ENCODE data around the gene FHIP2A. TPM values are rescaled to one million over a fixed set of nuclear protein-coding genes. Genes with fewer than 3 reads are reported as not detected.
A peak's percentile ranks its signal among the peaks of the same experiment; 100 is the strongest.

The FHIP2A gene
- total RNA-seq (2021; ENCODE audit: unreplicated experiment), result 20.7 TPM
- polyA plus RNA-seq (2012), result 4.4 and 5.1 TPM in 2 replicates
- percentile 78 among the genes with signal in this experiment for Bru-seq, nascent RNA
- BruChase-seq, experiment 1, labeled RNA remaining after a 6-hour chase, result percentile 67 among the genes with signal in this experiment
- percentile 78 among the genes with signal in this experiment for BruChase-seq, experiment 2, labeled RNA remaining after a 2-hour chase
- long read RNA-seq, full-length matches to known transcripts, result 21 of 32 reads
- long read RNA-seq, partial matches to known transcripts, result 3 of 32 reads
- long read RNA-seq, other reads (novel, unspliced or antisense), result 8 of 32 reads

DNA sequence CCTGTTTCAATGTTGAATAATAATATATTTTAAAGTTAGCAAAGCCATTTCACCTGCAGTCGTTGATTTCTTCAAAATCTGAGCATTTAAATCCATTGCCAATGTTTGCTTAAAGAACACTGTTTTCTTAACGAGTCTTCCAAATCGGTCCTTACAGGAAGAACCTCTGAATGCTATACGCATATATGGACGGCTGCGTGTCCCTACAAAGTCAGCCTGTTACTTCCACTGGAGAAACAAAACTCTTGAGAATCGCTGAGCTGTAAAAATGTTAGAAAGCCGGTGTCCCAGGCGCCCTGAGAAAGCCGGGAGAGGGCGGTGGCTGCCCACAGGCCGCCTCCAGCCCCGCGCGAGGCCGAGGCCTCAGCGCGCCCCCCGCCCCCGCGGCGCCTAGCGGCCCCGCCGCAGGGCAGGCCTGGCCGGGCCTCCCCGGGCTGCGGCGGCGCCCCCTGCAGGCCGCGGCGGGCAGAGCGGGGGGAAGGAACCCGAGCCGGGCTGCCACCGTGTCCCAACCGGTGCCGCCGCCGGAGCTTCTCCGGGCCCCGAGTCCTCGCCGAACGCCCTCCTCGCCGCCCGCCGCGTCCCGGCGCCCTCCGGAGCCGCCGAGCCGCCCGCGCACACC, at the start of gene FHIP2A:
FHIP2A (plus strand) TSS at position 488 of the 622 bp plus-strand sequence. CDS start 299 bp downstream, outside the sequence.
- H3K9me2 ChIP-seq (ENCODE audit: insufficient read depth), result no peaks in the 10 kb centered on the region
- peak within 1 kb of the TSS; percentile 86 for H3K27ac ChIP-seq (ENCODE audit: low read depth, low read length)
- no peaks in the 10 kb centered on the region for H3K9me3 ChIP-seq (ENCODE audit: control insufficient read depth in 1 of 2, insufficient read depth in 1 of 2, low read depth in 1 of 2, low read length in 2 of 2)
- peak within 1 kb of the TSS; percentile 91 for H2AFZ ChIP-seq (ENCODE audit: low read depth, low read length, poor library complexity, severe bottlenecking)
- POLR2A ChIA-PET, result interaction anchor here (1.5 kb wide), 1 partner anchor 9 kb away, joined by 4 read pairs; no protein-coding TSS in a partner anchor
- BruUV-seq (replicated peaks), result no TSS peak
- peaks cover 7 to 26% of the 10 kb centered on the region in 2 experiments; a peak in 3 of 4 replicates for H3K4me1 ChIP-seq (ENCODE audit: control insufficient read depth in 1 of 2, insufficient read depth in 2 of 2, low read length in 2 of 2)
- no peaks in the 10 kb centered on the region for H3K36me3 ChIP-seq (ENCODE audit: control insufficient read depth in 1 of 2, insufficient read depth in 2 of 2, low read length in 2 of 2)
- no peaks in the 10 kb centered on the region for H4K20me1 ChIP-seq (ENCODE audit: insufficient read depth)
- H3K9ac ChIP-seq (ENCODE audit: low read length), result peak within 1 kb of the TSS; percentile 84
- peak; percentile 92 for ATAC-seq
- intact Hi-C loops (cut with micrococcal nuclease), result no loop called here
- CTCF ChIA-PET, result interaction anchor here (0.8 to 2.5 kb wide), 11 partner anchors 8 to 517 kb away, joined by 3 to 11 read pairs (median 3); no protein-coding TSS in a partner anchor
- H3K4me3 ChIP-seq (replicated peaks in 1 of 2; ENCODE audit: low read depth in 1 of 2, low read length in 2 of 2), result peak within 1 kb of the TSS; percentile 69 to 80
- RAD21 ChIA-PET (ENCODE audit: low non-redundant PET in 1 of 2, low total read pairs in 2 of 2, uncharacterized antibody in 2 of 2, unreplicated experiment in 2 of 2), result interaction anchor here in 1 of 2 experiments (0.6 kb wide), 1 partner anchor 246 kb away, joined by 3 read pairs; no protein-coding TSS in a partner anchor
- no peaks in the 10 kb centered on the region for H3K27me3 ChIP-seq (ENCODE audit: insufficient read depth, low read length)
- H3K79me2 ChIP-seq (ENCODE audit: insufficient read depth, low read length), result peaks cover 39% of the 10 kb centered on the region
- H3K4me2 ChIP-seq (ENCODE audit: low read length), result peak within 1 kb of the TSS; percentile 79
- peak; percentile 54 for DNase-seq (ENCODE audit: low read depth, low spot score)
- TF ChIP-seq RAD21 (IDR thresholded peaks at IDR 0.05; ENCODE audit: low read depth) (peak; percentile 52), YY1 (IDR thresholded peaks at IDR 0.05; ENCODE audit: extremely low read depth, insufficient replicate concordance, low read depth, low read length) (peak; percentile 61), MAX (IDR thresholded peaks at IDR 0.05) (peak; percentile 66; the same call in 1 of the 2 replicates), FOSL1 (IDR thresholded peaks at IDR 0.05; ENCODE audit: low read depth) (no peak), TCF7L2 (IDR thresholded peaks at IDR 0.05; ENCODE audit: borderline replicate concordance, extremely low read depth, insufficient read depth, insufficient read length) (peak; percentile 35), REST (IDR thresholded peaks at IDR 0.05; ENCODE audit: low read depth) (no peak), SP1 (IDR thresholded peaks at IDR 0.05; ENCODE audit: low read depth) (peak; percentile 29), ZFX (IDR thresholded peaks at IDR 0.05) (peak; percentile 84; the same call in 1 of the 2 replicates), ZNF274 (IDR thresholded peaks at IDR 0.05; ENCODE audit: low read depth, low read length) (no peak), JUND (IDR thresholded peaks at IDR 0.05) (no peak), POLR2A (IDR thresholded peaks at IDR 0.05; ENCODE audit: borderline replicate concordance, extremely low read depth, insufficient read depth, insufficient read length) (peak; percentile 30), EGR1 (IDR thresholded peaks at IDR 0.05; ENCODE audit: low read depth) (peak; percentile 84), CBX3 (IDR thresholded peaks at IDR 0.05; ENCODE audit: low read depth) (peak; percentile 65), CEBPB (IDR thresholded peaks at IDR 0.05; ENCODE audit: low read depth) (no peak), EZH2phosphoT487 (IDR thresholded peaks at IDR 0.05; ENCODE audit: borderline replicate concordance) (no peak), POLR2AphosphoS5 (IDR thresholded peaks at IDR 0.05; ENCODE audit: low read depth, low read length) (peak; percentile 80), SRF (IDR thresholded peaks at IDR 0.05; ENCODE audit: low read depth) (no peak; the same call in 1 of the 2 replicates), ELF1 (IDR thresholded peaks at IDR 0.05; ENCODE audit: borderline replicate concordance, low read depth) (no peak)
- TF ChIP-seq, protein P1, sequence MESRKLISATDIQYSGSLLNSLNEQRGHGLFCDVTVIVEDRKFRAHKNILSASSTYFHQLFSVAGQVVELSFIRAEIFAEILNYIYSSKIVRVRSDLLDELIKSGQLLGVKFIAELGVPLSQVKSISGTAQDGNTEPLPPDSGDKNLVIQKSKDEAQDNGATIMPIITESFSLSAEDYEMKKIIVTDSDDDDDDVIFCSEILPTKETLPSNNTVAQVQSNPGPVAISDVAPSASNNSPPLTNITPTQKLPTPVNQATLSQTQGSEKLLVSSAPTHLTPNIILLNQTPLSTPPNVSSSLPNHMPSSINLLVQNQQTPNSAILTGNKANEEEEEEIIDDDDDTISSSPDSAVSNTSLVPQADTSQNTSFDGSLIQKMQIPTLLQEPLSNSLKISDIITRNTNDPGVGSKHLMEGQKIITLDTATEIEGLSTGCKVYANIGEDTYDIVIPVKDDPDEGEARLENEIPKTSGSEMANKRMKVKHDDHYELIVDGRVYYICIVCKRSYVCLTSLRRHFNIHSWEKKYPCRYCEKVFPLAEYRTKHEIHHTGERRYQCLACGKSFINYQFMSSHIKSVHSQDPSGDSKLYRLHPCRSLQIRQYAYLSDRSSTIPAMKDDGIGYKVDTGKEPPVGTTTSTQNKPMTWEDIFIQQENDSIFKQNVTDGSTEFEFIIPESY (IDR thresholded peaks at IDR 0.05; ENCODE audit: extremely low read depth, insufficient replicate concordance, low read length), result no peak
- TF ChIP-seq, protein P2, sequence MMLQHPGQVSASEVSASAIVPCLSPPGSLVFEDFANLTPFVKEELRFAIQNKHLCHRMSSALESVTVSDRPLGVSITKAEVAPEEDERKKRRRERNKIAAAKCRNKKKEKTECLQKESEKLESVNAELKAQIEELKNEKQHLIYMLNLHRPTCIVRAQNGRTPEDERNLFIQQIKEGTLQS (IDR thresholded peaks at IDR 0.05), result no peak
